ENCODE results near the gene CMYA5. TPM values are rescaled to one million over a fixed set of nuclear protein-coding genes. Genes with fewer than 3 reads are reported as not detected.

Gene CMYA5
- total RNA-seq, 2 experiments from 2014 or later = 0.13 to 0.21 TPM

DNA sequence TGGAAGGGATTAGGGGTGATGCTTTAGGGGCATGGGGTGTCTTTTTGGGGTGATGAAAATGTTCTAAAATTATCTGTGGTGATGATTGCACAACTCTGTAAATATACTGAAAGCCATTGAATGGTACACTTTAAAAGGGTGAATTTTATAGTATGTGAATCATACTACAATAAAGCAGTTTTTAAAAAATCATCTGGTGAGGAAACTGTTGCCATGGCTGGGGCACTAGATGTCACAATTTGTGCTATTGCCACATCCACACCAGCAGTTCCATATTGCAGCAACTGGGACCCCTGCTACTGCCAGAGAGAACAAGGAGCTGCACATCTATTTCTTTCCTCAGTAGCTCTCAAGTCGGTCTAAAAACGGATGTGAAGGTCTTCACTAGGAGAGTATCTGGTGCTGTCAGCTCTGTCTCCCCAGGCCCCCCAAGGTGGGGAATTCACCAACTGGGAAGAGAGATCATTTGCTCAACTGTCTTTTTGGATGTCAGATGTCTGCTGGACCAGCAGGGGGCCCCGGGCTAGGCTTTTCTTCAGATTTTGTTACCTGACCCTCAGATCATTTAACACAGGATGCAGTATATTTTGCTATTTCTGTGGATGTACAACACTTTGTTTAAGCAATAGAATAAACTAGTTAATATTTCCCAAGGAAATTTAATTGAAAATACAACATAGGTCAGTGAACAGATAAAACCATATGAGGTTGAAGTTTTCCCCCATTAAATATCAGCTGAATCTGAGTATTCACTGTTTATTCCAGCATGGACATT lies 13.2 kb downstream of the CMYA5 start:
- intact Hi-C loops (cut with micrococcal nuclease; ENCODE audit: unreplicated experiment) = loop anchor here (1.0 to 5.0 kb wide), 2 partner anchors 155 to 381 kb away; no protein-coding TSS in a partner anchor
- no peaks in the 10 kb centered on the region for H3K4me1 ChIP-seq (ENCODE audit: insufficient read depth, low read length, poor library complexity, severe bottlenecking)
- no peak overlapping the region for H3K4me3 ChIP-seq (ENCODE audit: low read depth, low read length, poor library complexity, severe bottlenecking)
- DNase-seq (ENCODE audit: low spot score) = peak; percentile 29
- ChIA-PET CTCF (ENCODE audit: unreplicated experiment) (interaction anchor here (0.5 kb wide), 1 partner anchor 130 kb away, joined by 4 read pairs; no protein-coding TSS in a partner anchor), POLR2A (interaction anchor here (0.7 kb wide), 1 partner anchor 486 kb away, joined by 3 read pairs; no protein-coding TSS in a partner anchor)
- H3K27ac ChIP-seq (ENCODE audit: low read depth, low read length, poor library complexity, severe bottlenecking) = no peak overlapping the region
- no peaks in the 10 kb centered on the region for H3K79me2 ChIP-seq (ENCODE audit: insufficient read depth, low read depth, low read length)
- H3K9me3 ChIP-seq (ENCODE audit: low read length) = no peaks in the 10 kb centered on the region
- H4K20me1 ChIP-seq (ENCODE audit: insufficient read depth, low read length) = no peaks in the 10 kb centered on the region
- TF ChIP-seq, protein P1, sequence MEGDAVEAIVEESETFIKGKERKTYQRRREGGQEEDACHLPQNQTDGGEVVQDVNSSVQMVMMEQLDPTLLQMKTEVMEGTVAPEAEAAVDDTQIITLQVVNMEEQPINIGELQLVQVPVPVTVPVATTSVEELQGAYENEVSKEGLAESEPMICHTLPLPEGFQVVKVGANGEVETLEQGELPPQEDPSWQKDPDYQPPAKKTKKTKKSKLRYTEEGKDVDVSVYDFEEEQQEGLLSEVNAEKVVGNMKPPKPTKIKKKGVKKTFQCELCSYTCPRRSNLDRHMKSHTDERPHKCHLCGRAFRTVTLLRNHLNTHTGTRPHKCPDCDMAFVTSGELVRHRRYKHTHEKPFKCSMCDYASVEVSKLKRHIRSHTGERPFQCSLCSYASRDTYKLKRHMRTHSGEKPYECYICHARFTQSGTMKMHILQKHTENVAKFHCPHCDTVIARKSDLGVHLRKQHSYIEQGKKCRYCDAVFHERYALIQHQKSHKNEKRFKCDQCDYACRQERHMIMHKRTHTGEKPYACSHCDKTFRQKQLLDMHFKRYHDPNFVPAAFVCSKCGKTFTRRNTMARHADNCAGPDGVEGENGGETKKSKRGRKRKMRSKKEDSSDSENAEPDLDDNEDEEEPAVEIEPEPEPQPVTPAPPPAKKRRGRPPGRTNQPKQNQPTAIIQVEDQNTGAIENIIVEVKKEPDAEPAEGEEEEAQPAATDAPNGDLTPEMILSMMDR (conservative IDR thresholded peaks at IDR 0.05; ENCODE audit: low read length) = peak; percentile 85
- no peak for TF ChIP-seq EZH2phosphoT487 (IDR thresholded peaks at IDR 0.05; ENCODE audit: borderline replicate concordance, low read depth, low read length)
- no peaks in the 10 kb centered on the region for H3K9me2 ChIP-seq (ENCODE audit: insufficient read depth, low read length)
- H3K4me2 ChIP-seq (ENCODE audit: low read length) = no peak overlapping the region
- H2AFZ ChIP-seq (ENCODE audit: low read length) = no peak overlapping the region
- no peaks in the 10 kb centered on the region for H3K36me3 ChIP-seq (ENCODE audit: insufficient read depth, low read length)
- BruUV-seq (replicated peaks) = no TSS peak

- Histone ChIP-seq H3K4me3 (ENCODE audit: low read depth, low read length, poor library complexity, severe bottlenecking) (no peak overlapping the region), H3K9me2 (ENCODE audit: insufficient read depth, low read length) (no peaks in the 10 kb centered on the region), H3K4me1 (ENCODE audit: insufficient read depth, low read length, poor library complexity, severe bottlenecking) (no peaks in the 10 kb centered on the region), H3K27ac (ENCODE audit: low read depth, low read length, poor library complexity, severe bottlenecking) (no peak overlapping the region), H3K79me2 (ENCODE audit: insufficient read depth, low read depth, low read length) (no peaks in the 10 kb centered on the region), H3K4me2 (ENCODE audit: low read length) (no peak overlapping the region), H3K9me3 (ENCODE audit: low read length) (no peaks in the 10 kb centered on the region), H2AFZ (ENCODE audit: low read length) (no peak overlapping the region), H3K36me3 (ENCODE audit: insufficient read depth, low read length) (no peaks in the 10 kb centered on the region), H4K20me1 (ENCODE audit: insufficient read depth, low read length) (no peaks in the 10 kb centered on the region)
- intact Hi-C loops (cut with micrococcal nuclease; ENCODE audit: unreplicated experiment) = loop anchor here (1.0 to 5.0 kb wide), 2 partner anchors 154 to 380 kb away; no protein-coding TSS in a partner anchor
- POLR2A ChIA-PET = interaction anchor here (0.6 to 0.7 kb wide), 2 partner anchors 333 to 486 kb away, joined by 3 to 7 read pairs; no protein-coding TSS in a partner anchor
- BruUV-seq (replicated peaks) = no TSS peak
- no peak for DNase-seq (ENCODE audit: low spot score)
- TF ChIP-seq, protein P1 (conservative IDR thresholded peaks at IDR 0.05; ENCODE audit: low read length) = no peak
- no peak for TF ChIP-seq EZH2phosphoT487 (IDR thresholded peaks at IDR 0.05; ENCODE audit: borderline replicate concordance, low read depth, low read length)
- CTCF ChIA-PET (ENCODE audit: unreplicated experiment) = interaction anchor here (0.5 kb wide), 1 partner anchor 130 kb away, joined by 4 read pairs; no protein-coding TSS in a partner anchor
Observed at GRCh38 chr5:79703381-79703645, 13.7 kb downstream of the CMYA5 start.

- Histone ChIP-seq H3K4me3 (ENCODE audit: low read depth, low read length, poor library complexity, severe bottlenecking) (no peak overlapping the region), H3K27ac (ENCODE audit: low read depth, low read length, poor library complexity, severe bottlenecking) (no peak overlapping the region), H3K9me2 (ENCODE audit: insufficient read depth, low read length) (no peaks in the 10 kb centered on the region), H3K4me1 (ENCODE audit: insufficient read depth, low read length, poor library complexity, severe bottlenecking) (no peaks in the 10 kb centered on the region), H3K36me3 (ENCODE audit: insufficient read depth, low read length) (no peaks in the 10 kb centered on the region), H4K20me1 (ENCODE audit: insufficient read depth, low read length) (no peaks in the 10 kb centered on the region), H3K9me3 (ENCODE audit: low read length) (no peaks in the 10 kb centered on the region), H3K79me2 (ENCODE audit: insufficient read depth, low read depth, low read length) (no peaks in the 10 kb centered on the region), H3K4me2 (ENCODE audit: low read length) (no peak overlapping the region), H2AFZ (ENCODE audit: low read length) (no peak overlapping the region)
- ChIA-PET POLR2A (interaction anchor here (0.6 to 0.7 kb wide), 3 partner anchors 55 to 1879 kb away, joined by 3 to 4 read pairs (median 3); no protein-coding TSS in a partner anchor), CTCF (ENCODE audit: unreplicated experiment) (interaction anchor here (0.5 kb wide), 1 partner anchor 374 kb away, joined by 3 read pairs; no protein-coding TSS in a partner anchor)
- intact Hi-C loops (cut with micrococcal nuclease; ENCODE audit: unreplicated experiment) = loop anchor here (5.0 kb wide), 1 partner anchor 153 kb away; no protein-coding TSS in a partner anchor
- no peak for TF ChIP-seq EZH2phosphoT487 (IDR thresholded peaks at IDR 0.05; ENCODE audit: borderline replicate concordance, low read depth, low read length)
- TF ChIP-seq, protein P1 (conservative IDR thresholded peaks at IDR 0.05; ENCODE audit: low read length) = no peak
- no TSS peak for BruUV-seq (replicated peaks)
- no peak for DNase-seq (ENCODE audit: low spot score)
Observed at GRCh38 chr5:79704553-79704952, 14.9 kb downstream of the CMYA5 start.
